Right lobe of liver (tissue), 4 donors: ENCODE measurements around the gene MCOLN2.

Source experiments
- CTCF ChIP-seq, 4 donors: fragments of 200-600 bp in 3 of 4; fragments of 450-650 bp in 1 of 4; IDR thresholded peaks; one replicate each; pipeline versions ENCODE4 v1.5.1 to v1.8.0; 2016 to 2022; ENCODE audit warnings: antibody characterized with exemption in 4 of 4, mild to moderate bottlenecking in 2 of 4
- POLR2A ChIP-seq: fragments of 450-650 bp; IDR thresholded peaks from one replicate; pipeline ENCODE4 v1.6.1; 2017; ENCODE audit warnings: antibody characterized with exemption, mild to moderate bottlenecking
- donor health status: DM: no; HTN: no; CAD: no.
- donor health status: DM: no; HTN: no; CAD: no.
- donor health status: DM: no; HTN: yes; CAD: no.

GRCh38 chr1:85030536-85030935 lies 33.6 kb upstream of the MCOLN2 start:
- no peak for TF ChIP-seq POLR2A
- no peak for TF ChIP-seq CTCF (IDR thresholded peaks at IDR 0.05)
